NCI-H524 (cell line): ENCODE measurements around the gene GP5.

Experiments
- DNase-seq, 2 experiments: peaks; one replicate each; lab custom pipeline; 2025; lab: John Stamatoyannopoulos, UW

Gene GP5, protein sequence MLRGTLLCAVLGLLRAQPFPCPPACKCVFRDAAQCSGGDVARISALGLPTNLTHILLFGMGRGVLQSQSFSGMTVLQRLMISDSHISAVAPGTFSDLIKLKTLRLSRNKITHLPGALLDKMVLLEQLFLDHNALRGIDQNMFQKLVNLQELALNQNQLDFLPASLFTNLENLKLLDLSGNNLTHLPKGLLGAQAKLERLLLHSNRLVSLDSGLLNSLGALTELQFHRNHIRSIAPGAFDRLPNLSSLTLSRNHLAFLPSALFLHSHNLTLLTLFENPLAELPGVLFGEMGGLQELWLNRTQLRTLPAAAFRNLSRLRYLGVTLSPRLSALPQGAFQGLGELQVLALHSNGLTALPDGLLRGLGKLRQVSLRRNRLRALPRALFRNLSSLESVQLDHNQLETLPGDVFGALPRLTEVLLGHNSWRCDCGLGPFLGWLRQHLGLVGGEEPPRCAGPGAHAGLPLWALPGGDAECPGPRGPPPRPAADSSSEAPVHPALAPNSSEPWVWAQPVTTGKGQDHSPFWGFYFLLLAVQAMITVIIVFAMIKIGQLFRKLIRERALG

DNA sequence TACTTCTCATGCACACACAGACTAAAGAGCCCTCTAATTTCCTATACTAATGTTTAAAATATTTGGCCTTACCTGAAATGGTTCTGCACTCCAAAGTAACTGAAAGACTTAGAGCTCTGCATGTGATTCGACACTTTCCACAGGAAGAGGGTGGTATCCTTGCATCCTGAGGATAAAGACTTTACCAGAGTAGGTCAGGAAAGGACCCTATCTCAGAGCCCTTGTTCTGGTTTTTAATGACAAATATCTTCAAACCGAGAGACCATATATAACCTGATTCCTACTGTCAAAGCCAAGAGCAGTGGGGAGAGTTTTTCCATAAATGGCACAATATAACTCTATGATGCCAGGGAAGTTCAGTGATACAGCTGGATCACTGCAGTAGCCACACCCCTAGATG lies at the start of gene GP5:
TSS of gene GP5 (minus strand) at position 101 of the 400 bp plus-strand sequence. CDS start 984 bp downstream, outside the sequence.
- DNase-seq = no peak

DNA sequence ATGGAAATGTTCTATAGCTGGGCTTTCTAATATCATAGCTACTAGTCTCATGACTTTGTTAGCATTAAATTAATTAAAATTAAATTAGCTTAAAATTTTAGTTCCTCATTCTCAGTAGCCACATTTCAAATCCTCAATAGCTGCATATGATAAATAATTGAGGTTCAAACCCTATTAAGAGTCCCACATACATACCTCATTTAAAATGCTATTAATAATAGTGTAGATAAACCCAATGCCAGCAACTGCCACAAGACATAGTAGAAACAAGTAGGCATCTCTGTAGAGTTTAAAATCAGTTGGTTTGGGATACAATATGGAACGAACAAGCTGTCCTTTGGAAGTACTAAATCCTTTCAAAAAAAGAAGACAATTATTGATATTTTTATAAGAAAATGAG lies 48.6 kb upstream of the GP5 start:
- DNase-seq = no peak

DNA sequence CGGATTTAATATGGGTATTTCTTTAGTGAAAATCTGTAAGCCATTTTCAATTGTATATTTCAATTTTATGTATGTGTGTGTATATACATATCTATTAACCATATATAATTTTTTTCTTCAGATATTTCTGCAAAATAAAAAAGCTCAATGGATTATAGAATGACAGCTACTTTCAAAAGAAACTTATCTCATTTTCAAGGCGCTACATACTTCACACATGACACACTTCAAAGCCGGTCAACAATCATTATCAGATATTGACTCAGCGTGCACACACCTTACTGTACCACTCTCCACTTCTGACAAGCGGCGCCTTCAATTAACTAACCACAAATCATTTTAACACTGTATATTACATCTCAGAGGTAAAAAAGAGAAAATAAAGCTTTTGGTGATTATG lies 48.1 kb upstream of the GP5 start:
- DNase-seq = no peak

DNA sequence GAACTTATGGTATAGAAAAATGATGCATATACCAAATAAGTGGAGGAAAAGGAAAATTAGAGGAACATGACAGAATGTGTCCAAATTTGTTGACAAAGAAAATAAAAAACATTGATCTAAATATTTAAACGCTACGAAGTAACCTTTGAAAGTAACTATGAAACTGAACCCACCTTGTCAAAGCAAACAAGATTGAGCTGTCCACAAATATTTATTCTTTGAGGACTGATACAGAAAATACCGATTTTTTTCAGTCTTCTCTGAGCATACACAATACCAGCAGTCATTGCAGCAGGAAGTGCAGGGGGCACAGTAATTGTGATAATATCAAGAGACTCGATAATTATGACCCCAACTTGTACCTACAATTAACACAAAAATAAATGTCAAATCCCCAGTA lies 47.7 kb upstream of the GP5 start:
- DNase-seq = no peak

DNA sequence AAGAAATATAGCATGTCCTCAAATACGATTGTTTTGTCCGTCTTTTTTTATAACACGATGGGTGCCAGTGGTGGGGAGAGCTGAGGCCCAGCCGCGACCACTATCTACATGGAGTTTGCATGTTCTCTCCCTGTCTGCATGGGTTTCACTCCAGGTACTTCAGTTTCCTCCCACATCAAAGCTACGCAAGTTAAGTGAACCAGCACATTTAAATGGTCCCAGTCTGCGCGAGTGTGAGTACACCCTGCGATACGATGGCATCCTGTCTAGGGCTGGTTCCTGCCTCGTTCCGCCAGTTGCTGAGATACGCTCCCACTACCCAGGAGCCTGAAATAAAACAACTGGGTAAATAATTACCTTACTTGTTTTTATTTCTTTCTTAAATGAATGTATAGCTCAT lies 47.1 kb upstream of the GP5 start:
- no peak for DNase-seq

DNA sequence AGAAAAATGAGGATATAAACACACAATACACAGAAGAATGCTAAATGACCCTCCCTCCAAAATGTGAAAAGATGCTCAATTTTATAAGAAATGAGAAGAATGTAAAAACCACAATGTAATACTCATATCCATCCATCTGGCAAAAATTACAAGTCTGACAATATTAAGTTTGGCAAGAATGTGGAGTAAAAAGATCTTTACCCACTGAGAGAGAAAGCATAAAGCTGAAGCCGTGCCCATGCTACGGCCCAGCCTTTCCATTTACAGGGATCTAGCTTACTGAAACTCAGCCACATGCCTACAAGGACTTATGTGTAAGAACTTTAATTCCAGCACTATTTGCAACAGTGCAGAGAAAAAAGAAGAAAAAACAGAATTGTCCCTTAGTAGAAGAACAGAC lies 44.8 kb upstream of the GP5 start:
- no peak for DNase-seq

DNA sequence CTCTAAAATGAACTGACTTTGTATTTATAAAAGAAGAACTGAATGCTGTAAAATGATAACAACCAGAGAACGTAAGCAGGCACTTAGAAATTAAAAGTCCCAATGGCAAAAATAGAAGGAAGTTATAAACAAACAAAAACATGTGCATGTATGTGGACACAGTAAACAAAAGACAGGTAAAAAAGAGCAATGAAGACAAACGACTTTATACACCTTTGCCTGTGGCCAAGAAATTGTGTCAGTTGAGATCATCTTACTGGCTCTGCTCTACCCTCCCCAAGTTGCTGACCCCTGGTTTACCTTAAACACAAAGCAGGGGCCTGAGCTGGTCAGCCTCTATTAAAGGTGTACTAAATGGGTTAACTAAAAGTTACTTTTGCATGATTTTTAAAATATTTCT lies 41.7 kb upstream of the GP5 start:
- no peak for DNase-seq

DNA sequence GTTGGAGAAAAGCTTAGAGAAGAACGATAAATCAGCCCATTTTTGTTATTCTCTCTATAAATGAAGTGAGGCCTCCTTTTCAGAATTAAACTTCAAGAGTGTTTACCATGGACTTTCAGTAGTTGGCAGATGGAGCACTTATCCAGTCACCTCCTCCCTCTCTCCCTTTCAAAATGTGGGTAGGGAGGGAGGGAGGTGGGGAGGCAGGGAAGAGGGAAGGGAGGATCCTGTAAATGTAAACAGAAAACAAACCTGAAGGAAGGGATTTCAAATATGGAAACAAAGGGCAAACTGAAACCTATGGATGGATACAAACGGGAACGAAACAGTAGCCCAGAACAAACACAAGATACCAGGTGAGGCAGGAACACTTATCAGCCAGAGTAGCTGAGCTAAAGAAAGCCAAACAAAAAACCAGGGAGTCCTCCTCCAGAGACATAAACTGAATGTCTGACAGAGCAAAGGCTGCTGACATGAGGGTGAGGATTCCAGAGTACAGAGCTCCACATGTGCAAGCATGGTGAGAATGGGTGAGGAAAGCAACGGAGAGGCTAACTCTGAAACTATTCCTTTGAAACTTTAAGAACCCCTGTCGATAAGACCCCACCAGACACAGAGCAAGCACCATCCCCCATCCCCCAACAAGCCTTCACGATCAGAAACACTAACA lies 41.0 kb upstream of the GP5 start:
- DNase-seq = peak in 1 of 2 experiments; percentile 25

DNA sequence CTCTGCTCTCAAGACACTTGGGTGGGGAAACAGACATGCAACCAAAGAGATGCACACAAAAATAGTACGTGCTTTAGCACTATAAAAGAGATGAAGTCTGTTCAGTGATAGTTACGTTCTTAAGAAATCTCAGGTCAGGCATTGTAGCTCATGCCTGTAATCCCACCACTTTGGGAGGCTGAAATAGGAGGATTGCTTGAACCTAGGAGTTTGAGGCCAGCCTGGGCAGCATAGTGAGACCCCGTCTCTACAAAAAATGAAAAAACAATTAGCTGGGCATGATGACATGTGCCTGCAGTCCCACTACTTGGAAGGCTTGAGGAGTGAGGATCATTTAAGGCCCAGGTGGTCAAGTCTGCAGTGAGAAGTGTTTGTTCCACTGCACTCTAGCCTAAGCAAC lies 35.4 kb upstream of the GP5 start:
- no peak for DNase-seq

DNA sequence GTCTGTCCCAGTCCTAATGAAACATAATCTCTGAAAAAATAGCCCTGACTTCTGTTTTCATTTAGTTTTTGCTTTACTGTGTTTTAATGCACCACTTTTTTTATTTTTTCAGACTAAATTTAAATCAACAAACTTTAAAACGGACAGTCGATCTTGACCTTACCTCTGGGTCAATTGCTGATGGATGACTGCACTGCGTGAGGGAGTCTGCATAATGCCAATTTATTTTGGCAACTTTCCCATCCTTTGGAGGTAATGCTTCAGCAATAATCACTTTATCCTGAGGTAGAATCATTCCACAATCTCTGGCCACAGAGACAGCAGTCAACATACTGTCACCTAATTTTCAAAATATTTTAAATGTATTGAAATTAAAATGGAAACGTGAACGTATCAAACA lies 32.5 kb upstream of the GP5 start:
- DNase-seq = no peak

DNA sequence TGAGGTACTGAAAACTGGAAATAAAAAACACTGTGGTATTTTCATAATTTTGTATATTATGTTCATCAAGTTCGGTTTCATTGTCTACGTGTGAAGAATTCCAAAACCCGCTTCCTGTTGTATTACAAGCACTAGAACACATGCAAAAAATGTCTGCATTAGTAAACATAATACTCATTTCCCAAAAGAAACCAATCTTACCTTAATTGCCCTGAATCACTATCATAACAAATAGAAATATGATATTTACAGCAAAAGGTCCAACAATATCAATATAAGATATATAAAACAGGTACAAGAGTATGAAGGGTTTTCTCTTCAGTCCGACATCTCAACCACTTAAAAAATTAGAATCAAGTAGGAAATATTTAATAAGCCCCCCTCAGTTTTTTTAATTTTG lies 26.3 kb upstream of the GP5 start:
- DNase-seq = no peak

DNA sequence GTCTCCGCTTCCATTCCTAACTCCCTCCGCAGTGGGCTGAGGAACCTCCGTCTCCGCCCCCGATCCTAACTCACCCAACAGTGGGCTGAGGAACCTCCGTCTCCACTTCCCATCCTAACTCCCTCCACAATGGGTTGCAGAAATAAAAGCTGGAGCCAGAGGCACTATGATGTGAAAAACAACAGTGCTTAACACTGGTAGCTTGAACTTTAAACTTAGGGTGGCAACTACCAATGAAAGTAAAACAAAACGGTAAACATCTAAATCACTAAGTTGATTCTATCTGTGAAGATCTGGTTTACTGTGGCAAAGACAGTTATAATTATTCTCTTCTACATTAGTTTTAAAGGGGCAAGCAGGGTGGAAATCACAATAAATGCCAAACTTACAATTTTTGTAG lies 25.9 kb upstream of the GP5 start:
- no peak for DNase-seq

DNA sequence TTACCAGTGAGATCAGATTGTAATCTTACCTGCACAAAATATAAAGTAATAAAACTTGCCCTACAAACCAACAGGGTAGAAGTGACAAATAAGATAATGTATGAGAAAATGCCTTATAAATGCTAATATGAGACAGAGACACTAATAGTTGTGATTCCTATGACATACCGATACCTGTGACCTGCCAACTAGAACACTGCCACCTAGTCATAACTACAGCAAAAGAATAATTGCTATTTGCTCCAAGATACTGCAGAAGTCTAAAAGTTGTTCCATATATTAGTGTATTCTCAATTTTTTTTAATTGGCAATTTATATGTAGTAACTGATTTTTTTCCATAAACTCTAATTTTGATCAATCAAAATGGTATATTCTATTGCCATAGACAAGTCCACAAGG lies 25.3 kb upstream of the GP5 start:
- DNase-seq = no peak

DNA sequence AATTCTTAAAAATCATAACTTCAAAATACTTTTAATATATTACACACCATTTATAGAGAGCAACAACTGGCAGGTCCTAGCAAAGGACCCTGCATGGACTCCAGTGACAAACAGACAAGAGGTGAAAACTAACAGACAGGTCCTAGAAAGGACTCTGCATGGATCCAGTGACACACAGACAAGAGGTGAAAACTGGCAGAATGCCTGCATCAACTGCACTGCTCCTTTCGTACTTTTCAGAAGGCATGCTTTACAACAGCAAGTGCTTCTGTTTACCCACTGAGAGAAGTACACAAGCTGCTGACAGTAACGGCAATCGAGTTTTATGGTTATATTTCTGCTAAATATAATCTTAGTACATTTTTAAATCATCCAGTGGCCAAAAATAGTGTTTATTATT lies 24.3 kb upstream of the GP5 start:
- no peak for DNase-seq

DNA sequence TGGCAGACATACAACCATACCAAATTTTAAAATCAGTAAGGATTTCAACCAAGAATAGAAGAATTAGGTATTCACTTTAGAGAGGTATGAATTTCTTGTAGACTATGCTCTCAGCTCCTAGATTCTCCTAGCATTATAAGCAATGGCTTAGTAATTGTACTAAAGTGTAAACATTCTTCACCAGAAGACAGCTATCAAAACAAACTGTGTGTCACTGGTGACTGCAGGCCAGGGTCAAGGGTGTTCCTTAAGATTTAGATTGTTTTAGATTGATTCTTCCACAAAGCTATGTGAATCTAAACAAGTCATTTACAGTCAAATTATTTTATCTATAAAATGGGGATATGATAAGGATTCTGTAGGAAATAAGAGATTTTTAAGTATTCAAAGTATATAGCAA lies 23.1 kb upstream of the GP5 start:
- DNase-seq = no peak

DNA sequence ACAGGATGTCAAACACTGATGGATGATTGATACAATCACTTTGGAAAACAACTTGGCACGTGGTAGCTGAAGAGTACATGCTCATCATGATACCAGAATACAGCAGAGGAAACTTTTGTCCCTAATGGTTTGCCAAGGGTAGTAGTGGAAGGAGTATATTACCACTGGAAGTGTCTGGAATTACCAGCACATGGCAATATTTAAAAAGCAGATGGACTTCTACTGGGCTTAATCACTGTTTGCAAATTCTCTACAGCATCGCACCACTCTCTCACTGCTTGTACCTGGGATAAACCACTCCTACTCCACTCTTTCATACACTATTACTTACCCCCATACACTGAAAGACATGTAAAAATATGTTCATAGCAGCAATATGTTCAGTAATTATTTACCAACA lies 19.6 kb upstream of the GP5 start:
- no peak for DNase-seq

DNA sequence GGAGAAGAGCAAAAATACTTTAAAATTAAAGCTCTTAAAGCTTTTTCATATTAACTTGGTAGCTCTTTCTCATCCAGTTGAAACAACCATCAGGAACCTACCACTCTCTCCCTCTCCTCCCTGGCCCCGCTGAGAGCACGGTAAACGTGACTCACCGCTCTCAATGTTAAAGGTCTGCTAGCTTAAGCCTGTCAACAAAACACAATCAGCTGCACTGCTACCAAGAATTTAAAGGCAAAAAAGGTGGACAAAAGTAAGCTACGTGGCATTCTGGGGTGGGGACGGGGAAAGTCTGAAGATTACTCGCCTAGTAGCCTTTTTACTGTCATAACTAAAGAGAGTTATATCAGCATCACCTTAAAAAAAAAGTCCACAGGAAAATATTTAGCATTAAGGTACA lies 8.4 kb upstream of the GP5 start:
- DNase-seq = no peak

DNA sequence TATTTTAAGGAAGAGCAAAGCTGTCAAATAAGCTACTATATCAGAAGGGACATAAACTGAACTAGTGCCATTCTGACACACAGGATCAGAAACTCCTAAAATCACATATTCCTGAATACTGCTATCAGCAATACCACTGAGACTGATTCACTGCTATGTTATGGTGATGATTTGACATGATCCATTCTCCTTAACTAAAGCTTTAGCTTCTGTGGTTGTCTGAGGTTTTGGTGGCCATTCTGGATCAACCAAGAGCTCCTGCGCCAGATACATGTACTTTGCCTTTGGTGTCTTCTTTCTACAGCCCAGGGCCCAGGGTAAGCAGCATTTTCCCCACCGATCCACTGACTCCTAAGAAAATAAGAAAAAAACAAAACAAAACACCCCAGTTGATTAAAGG lies 6.7 kb upstream of the GP5 start:
- no peak for DNase-seq

DNA sequence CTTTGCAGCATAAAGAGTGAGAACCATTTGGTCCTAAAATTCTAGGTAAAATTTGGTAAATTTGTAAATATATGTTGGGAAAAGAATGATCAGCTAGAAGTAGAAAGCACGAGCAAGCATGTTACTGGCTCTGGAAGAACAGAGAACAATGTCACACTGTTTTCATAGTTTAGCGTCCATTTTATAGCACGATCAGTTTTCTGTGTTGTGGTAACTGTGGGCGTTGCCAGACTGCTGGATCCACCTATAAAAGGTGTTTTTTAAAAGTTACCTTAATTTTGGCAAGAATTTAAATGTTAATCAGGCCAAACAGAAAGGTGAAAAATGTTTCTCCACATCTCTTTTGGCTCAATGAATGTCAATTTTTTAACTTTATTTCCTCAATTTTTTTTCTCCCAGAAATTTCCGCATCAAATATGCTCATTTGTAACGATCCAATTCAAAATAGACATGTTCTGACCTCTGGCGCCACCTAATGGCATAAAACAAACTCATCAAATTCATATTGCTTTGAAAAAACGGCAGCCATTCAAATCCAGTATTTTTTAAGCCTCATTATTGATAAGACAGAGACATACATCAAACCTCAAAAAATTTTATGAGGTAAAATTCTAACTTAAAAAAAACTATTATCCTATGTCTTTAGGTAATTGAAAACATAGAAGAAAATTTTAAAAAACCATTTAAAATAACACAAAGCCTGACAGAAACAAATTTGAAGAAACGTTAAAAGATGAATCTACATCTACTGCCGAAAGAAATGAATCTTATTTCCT lies 5.5 kb upstream of the GP5 start:
- DNase-seq = peak in 1 of 2 experiments; percentile 65

DNA sequence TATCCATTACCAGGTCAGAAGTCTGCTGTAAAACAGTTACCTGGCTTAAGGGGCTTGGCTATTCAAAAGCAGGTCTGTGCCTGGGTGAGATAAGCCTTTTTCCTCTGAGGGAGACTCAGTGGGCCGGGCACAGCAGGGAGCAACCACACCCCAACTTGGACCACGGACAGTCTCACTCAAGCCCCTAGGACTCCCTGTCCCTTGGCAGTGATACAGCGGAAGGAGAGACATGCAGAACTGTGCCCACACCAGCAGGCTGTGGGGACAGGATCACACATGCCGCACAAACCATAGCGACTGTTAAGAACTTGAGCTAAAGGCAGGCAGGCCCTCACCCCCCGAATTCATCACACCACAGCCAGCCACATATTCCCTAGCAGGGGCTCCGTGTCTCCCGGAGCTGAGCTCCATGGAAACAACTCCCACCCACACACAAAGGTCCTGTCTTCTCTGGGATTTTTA lies 2.8 kb upstream of the GP5 start:
- no peak for DNase-seq

DNA sequence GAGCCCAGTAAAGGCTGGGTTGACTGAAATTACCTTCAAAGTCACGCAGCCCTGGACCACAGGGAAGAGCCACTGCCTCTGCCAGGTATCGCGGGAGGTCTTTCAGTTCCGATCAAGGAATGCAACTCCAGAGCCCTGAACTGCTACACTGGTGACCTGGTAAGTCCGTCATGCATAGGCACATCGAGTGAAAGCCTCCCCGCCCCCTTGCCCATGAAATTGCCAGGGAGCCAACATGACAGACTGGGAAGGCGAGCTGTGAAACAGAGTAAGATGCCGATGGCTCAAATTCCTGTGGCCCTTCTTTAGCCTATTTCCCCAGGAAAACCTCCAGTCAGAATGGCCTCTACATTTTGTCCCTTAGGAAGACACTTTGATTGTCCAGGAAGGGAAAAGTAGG lies 2.3 kb upstream of the GP5 start:
- no peak for DNase-seq

DNA sequence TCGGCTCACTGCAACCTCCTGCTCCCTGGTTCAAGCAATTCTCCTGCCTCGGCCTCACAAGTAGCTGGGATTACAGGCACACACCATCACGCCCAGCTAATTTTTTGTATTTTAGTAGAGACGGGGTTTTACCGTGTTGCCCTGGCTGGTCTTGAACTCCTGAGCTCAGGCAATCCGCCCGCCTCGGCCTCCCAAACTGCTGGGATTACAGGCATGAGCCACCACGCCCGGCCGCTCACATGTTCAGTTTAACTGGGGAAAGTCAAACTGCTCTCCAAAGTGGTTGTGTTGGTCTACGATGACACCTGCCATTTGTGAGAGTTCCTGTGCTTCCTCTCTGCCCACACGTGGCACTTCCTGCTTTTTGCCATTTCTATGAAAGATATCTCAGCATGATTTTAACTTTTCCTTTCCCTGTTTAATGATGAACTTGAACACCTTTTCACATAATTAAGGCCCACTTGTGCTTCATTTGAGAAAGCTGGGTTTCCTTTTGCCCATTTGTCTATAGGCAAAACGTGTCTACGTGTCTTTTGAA lies 877 bp upstream of the GP5 start:
- no peak for DNase-seq
